Erythroblast (primary cell): ENCODE results near the gene ARL15.
"Not testable (repeated sequence)": the region's sequence is repeated elsewhere in the genome, so short reads cannot be mapped to it uniquely, and the experiment has no call there.

Experiments used
- DNase-seq, 2 experiments: peaks; one replicate each; lab custom pipeline; 2025; lab: John Stamatoyannopoulos, UW
- GATA1 ChIP-seq: IDR thresholded peaks from 2 replicates; pipeline ENCODE4 v1.6.1; 2011; ENCODE audit warnings: low read depth, mild to moderate bottlenecking, control low read depth, low read length, moderate library complexity
- POLR2A ChIP-seq: IDR thresholded peaks from 2 replicates; pipeline ENCODE4 v1.6.1; 2011; ENCODE audit warnings: mild to moderate bottlenecking, low read length

The ARL15 gene

DNA sequence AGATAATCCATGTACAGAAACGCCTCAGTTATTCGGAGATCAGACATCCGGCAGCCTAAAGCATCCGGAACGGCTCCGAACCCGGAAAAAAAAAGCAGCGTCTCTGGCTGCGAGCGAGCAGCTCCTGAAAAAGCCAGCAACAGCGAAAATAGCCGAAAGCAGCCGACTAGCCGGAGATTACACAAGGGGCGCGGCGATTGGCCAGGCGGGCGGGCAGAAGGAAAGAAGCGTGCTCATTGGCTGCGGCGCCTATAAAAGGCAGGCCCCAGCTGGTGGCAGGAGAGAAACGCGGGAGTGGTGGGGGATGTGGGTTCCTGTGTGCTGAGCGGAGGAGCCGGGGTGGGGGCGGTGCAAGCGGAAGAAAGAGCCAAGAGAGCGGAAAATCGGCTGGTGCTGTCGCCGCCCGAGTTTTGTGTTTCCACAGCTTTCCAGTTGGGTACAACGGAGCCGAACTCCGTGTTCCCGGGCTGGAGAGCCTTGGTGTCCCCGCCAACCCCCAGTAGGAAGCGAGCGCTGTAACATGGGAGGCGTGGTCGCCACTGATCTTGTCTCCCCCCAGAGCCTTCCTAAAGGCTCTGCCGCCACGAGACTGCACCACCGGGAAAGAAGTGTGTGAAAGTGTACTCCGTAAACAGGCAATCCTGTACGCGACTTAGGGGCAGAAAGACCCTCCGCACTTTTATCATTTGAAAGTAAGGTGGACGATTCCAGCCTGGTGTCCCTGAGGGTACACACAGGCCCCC, at the start of gene ARL15:
Gene ARL15 (minus strand): TSS at position 141 of the 743 bp plus-strand sequence.
- peak; percentile 98 for DNase-seq
- TF ChIP-seq GATA1 = no peak
- peak; percentile 100 for TF ChIP-seq POLR2A

DNA sequence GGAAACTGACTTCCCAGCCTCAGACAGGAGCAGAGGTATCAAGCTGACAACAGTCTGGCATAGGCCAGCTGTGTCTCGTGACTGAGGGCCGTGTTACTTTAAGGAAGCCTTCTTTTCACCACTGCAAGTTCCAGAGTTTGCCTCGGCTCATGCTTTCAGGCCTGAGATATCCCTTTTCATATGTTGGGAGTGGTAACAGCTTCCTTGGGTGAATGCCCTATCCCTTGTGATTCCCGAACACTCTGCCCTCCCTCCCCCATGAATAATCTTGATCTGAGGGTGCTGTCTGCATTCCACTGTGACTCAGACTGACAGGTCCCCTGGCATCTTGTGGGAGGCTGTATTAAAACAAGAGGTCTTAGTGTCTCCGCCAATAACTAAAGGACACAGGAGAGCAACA, 49.7 kb upstream of the ARL15 start:
- peak in 1 of 2 experiments; percentile 11 for DNase-seq
- no peak for TF ChIP-seq POLR2A
- no peak for TF ChIP-seq GATA1

DNA sequence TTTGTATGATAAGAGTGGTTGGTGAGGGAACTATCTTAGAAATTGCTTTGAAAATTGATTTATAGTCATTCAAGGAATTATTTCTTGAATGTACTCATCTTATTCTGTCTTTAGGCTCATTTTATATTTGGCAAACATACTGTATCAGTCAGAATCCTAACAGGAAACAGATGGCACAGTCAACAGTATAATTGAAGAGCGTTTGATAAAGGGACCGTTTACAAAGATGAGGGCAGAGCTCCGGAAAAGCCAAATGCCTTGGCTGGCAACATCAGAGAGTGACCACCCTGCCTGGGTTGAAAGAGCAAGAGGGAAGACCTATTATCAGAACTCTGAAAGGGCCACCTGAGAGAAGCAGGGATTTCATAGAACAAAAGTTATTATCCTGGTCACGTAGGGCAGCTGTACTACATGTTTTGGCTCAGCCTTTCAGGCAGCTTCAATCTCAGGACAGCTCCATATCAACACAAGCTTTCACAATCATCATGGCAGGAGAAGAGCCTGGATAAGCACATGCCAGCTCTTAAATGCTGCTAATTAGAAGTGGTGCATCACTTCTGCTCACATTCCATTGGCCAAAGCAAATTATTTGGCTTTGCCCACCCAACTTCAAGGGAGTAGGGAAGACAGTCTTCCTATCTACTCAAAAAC, 47.2 kb upstream of the ARL15 start:
- TF ChIP-seq GATA1 (no peak), POLR2A (no peak)
- no peak for DNase-seq

DNA sequence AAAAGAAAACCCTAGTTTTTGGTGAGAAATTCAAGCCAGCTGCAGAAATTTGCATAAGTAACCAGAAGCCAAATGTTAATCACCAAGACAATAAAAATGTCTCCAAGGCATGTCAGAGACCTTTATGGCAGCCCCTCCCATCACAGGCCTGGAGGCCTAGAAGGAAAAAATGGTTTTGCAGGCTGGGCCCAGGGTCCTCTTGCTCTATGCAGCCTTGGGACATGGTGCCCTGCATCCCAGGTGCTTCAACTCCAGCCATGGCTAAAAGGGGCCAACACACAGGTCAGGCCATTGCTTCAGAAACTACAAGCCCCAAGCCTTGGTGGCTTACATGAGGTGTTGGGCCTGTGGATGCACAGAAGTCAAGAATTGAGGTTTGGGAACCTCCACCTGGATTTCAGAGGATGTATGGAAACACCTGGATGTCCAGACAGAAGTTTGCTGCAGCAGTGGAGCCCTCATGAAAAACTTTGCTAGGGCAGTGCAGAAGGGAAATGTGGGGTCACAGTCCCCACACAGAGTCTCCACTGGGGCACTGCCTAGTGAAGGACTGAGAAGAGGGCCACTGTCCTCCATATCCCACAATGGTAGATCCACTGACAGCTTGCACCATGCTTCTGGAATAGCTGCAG, 43.7 kb upstream of the ARL15 start:
- not testable (repeated sequence) for DNase-seq

DNA sequence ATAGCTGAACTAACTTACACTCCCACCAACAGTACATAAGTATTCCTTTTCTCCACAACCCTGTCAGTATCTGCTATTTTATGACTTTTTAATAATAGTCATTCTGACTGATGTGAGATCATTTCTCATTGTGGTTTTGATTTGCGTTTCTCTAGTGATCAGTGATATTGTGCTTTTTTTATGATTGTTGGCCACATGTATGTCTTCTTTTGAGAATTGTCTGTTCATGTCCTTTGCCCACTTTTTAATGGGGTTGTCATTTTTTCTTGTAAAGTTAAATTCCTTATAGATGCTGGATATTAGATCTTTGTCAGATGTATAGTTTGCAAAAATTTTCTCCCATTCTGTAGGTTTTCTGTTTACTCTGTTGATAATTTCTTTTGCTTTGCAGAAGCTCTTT, 42.2 kb upstream of the ARL15 start:
- DNase-seq = not testable (repeated sequence)

DNA sequence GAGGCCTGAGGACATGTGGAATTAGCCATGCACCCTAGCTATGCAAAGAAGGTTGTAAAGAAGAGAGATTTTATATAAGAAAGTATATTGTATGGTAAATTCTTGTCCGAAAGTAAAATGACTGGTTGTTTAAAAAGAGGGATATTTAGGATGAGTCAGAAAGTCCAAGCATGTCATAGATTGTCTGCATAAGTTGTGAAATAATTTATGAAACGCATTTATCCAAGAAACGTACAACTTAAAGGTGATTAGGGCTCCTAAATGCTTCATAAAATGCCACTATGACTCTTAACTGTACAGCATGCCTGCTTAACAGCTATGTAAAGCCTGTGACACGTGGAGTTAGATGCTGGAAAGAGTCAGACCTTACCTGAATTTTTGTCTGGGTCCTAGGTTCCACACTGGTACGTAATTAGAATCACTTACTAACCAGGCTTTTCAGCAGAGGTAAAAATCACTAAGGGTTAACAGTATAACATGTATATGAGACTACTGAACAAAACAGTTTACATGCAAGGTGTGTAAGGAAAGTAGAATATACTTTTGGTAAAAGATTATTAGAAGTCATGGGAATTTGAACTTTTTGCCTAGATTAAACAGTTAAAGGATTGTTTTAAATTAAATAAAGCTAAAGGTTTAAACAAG, 37.0 kb upstream of the ARL15 start:
- TF ChIP-seq POLR2A (no peak), GATA1 (no peak)
- peak; percentile 27 to 44 for DNase-seq

DNA sequence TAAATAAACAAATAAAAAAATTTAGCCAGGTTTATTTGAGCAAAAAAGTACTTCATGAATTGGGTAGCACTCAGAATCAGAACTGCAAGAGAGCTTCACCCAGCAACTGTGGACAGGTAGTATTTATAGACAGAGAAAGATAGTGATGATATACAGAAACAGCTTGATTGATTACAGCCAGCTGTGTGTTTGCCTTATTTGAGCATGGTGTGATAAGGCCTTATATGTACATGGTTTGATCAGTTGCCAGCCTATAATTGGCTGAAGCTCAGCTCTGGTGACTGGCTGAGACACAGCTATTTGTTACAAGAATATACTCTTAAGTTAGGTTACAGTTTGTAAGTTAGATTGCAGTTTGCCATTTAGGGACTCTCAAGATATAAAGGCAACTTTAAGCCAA, 34.3 kb upstream of the ARL15 start:
- peak; percentile 3 to 9 for DNase-seq
- TF ChIP-seq GATA1 = no peak
- TF ChIP-seq POLR2A = no peak

DNA sequence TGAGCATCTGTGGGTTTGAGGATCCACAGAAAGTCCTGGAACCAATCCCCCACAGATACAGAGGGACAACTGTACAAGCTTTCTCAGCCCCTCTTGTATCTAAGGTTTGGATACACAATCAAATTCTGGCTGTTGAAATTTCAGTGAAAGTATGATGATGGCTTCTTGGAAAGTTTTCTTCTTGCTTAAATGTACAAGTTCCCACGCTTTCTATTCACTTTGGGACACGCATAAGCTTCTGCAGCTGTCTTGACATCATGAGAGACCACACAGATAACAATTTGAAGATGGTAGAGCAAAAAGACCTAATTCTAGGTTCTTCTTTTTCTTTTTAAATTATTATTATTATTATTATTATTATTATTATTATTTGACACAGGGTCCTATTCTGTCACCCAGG, 31.6 kb upstream of the ARL15 start:
- no peak for DNase-seq
- no peak for TF ChIP-seq POLR2A
- no peak for TF ChIP-seq GATA1

DNA sequence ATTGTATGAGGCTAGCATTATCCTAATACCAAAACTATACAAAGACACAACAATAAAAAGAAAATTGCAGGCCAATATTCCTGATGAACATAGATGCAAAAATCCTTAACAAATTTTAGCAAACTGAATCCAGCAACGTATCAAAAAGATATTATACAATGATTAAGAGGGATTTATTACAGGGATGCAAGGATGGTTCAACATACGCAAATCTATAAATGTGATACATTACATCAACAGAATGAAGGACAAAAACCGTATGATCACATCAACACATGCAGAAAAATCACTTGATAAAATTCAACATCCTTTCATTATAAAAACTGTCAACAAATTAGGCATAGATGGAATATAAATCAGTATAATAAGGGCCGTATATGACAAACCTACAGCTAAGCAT, 27.1 kb upstream of the ARL15 start:
- no peak for TF ChIP-seq GATA1
- TF ChIP-seq POLR2A = no peak
- DNase-seq = no peak

DNA sequence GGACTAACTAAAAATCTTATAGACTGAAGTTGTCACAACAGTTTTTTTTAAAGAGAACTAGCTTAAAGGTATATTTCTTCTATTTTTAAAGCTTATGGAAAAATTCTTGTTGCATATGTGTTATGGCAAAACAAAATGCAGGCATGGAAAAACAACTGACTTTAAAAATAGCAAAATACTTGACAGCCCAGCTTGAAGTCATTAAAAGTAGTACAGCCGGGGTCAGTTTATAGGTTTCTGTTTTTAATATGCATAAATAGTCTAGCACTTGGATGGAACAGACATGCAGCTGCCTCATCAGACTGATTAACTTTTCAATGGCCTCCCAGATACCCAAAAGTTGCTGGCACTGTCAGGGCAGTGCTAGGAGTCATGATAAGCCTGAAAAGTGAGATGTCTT, 22.3 kb upstream of the ARL15 start:
- DNase-seq = no peak
- TF ChIP-seq POLR2A = no peak
- no peak for TF ChIP-seq GATA1

DNA sequence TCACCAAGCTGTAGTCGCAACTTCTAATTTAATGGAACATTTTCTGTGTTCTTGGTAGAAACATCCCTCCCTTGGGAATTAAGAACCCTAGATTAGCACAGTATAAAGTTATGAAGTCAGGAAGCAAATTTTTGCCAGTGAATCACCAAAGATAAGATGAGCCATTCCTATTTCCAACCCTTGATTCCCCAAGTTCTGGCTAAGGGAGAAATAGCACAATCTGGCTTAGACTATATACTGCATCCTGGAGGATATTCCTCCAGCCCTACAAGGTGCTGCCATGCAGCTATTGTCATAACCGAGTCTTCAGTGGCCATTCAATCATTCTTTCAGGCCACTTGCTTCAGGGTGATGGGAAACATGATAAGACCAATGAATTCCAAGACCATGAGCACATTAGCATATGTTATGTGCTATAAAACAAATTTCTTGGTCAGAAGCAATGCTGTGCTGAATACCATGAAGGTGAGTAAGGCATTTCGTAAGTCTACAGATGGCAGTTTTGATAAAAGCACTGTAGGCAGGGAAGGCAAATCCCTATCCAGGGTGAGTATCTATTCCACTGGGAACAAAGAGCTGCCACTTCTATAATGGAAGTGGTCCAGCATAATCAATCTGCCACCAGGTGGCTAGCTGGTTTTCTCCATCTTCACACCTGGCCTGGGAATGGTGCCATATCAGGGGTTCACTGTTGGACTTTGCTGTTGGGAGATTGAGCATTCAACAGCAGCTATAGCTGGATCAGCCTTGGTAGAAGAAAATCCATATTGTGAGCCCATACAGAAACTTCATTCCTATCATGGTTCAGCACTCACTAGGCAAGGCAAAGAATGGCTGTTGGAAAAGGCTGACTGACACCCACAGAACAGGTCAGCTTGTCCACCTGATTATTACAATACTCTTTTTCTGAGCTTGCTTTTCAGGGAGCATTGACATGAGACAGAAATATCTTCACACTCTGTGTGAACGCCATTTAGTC, 19.6 kb upstream of the ARL15 start:
- DNase-seq = no peak
- TF ChIP-seq GATA1 = no peak
- no peak for TF ChIP-seq POLR2A

DNA sequence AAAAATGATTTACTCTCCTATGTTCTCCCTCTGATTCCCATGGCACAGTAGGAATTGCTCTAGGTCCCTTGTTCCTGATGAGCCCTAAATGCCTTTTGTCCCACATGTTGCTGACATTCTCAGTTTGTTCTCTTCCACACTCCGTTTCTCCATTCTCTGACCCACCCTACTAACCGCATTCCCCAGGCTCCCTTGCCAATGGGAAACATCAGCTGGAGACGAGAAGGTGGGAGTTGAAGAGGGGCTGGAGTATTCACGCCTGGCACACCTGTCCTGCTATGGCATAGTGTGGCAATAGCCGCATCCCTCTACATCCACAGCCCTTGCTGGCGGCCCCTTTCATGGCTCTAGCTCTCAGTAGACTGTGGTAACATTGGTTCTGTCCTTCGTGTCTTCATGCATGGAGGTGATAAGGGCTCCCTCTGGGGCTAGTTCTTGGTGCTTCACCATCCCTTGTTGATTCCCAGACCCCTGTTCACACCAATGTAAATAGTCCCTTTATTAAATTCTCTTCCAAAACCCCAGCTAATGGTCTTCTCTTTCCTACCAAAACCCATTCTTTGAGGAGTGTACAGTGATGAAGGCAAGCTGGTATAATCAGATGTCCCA, 16.4 kb upstream of the ARL15 start:
- TF ChIP-seq GATA1 = no peak
- TF ChIP-seq POLR2A = no peak
- peak; percentile 45 to 46 for DNase-seq

DNA sequence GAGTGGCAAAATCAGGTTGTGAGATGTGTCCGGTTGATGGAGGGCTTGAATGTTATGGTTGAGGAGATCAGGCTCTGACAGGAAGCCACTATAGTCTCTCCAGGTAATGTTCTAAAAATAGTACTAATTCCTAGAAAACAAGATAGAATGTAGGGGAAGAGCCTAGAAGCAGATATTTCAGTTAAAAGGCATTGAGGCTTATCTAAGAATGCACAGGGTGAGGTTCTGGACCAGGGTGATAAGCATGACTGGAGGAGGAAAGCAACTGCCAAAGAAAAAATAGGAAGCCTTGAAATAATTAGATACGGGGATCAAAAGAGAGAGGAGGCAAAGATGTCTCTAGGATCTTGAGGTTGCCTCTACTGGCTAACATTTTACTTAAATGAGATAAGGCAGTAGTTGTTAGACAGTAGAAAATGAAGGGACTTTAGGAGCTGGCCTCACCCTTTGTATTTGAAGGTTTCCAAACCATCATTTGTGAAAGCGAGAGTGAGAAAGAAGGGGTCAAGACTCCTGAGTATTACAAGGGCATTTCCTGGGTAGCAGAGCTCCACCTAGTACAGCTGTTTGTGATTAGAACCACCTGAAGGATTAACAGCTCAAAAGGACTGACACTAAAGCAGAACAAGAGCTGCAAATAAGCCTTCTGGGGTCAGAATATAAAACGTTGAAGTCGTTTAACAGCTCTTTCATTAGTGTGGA, 15.4 kb upstream of the ARL15 start:
- TF ChIP-seq POLR2A (no peak), GATA1 (peak; percentile 87)
- peak; percentile 90 to 97 for DNase-seq

DNA sequence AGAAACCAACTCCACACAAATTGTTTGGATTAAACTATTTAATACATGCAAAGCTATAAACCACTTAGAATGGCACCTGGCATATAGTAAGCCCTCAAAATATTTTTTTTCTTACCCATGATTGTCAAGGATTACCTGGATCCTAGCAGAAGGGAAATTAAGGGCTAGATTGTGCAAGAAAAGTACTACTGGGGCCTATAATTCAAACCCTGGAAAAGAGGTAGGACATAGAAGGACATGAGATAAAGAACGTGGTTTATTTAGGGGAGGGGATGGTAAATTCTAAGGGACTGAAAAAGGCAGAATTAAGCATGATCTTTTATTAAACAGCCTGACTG, 14.9 kb upstream of the ARL15 start:
- no peak for TF ChIP-seq GATA1
- TF ChIP-seq POLR2A = no peak
- no peak for DNase-seq
